Endothelial cell (in vitro differentiated cells): ENCODE measurements around the gene SLC7A5. TPM values are rescaled to one million over a fixed set of nuclear protein-coding genes. Genes with fewer than 3 reads are reported as not detected.

Experiments used
- DNase-seq: peaks from one replicate; pipeline ENCODE4 v3.0.0; 2021; ENCODE audit warnings: low spot score
- H3K27ac Mint-ChIP-seq: one replicate; pipeline ENCODE4 v1.8.0; 2021; ENCODE audit warnings: mixed read lengths, inconsistent platforms; ENCODE audit not compliant: unreplicated experiment
- H3K27me3 Mint-ChIP-seq: one replicate; pipeline ENCODE4 v1.8.0; 2021; ENCODE audit warnings: mild to moderate bottlenecking, moderate library complexity, mixed read lengths, inconsistent platforms; ENCODE audit not compliant: unreplicated experiment
- H3K36me3 Mint-ChIP-seq: one replicate; pipeline ENCODE4 v1.8.0; 2021; ENCODE audit warnings: mild to moderate bottlenecking, low read depth, mixed read lengths, inconsistent platforms; ENCODE audit not compliant: unreplicated experiment
- H3K4me1 Mint-ChIP-seq: one replicate; pipeline ENCODE4 v1.8.0; 2021; ENCODE audit warnings: mild to moderate bottlenecking, mixed read lengths, inconsistent platforms; ENCODE audit not compliant: unreplicated experiment
- H3K4me3 Mint-ChIP-seq: one replicate; pipeline ENCODE4 v1.8.0; 2021; ENCODE audit warnings: mild to moderate bottlenecking, mixed read lengths, inconsistent platforms; ENCODE audit not compliant: unreplicated experiment
- H3K9me3 Mint-ChIP-seq: one replicate; pipeline ENCODE4 v1.8.0; 2021; ENCODE audit warnings: mixed read lengths, inconsistent platforms; ENCODE audit not compliant: unreplicated experiment
- total RNA-seq: library from RNA; stranded (reverse); fragmentation: NEBNext Ultra II Directional; extraction: Animal tissue kit (Norgen Biotek cat#: 25700); gene quantifications from one replicate; pipeline ENCODE4 v1.2.1, GENCODE V29; 2021; ENCODE audit not compliant: unreplicated experiment
- TF ChIP-seq, protein P1 (sequence below): fragments of 200-600 bp; sonication (generic); IDR thresholded peaks from one replicate; pipeline ENCODE4 v1.5.0; 2021; ENCODE audit warnings: antibody characterized with exemption; ENCODE audit not compliant: unreplicated experiment

The SLC7A5 gene
- total RNA-seq, 1 donor from 2014 or later = 18.8 TPM

DNA sequence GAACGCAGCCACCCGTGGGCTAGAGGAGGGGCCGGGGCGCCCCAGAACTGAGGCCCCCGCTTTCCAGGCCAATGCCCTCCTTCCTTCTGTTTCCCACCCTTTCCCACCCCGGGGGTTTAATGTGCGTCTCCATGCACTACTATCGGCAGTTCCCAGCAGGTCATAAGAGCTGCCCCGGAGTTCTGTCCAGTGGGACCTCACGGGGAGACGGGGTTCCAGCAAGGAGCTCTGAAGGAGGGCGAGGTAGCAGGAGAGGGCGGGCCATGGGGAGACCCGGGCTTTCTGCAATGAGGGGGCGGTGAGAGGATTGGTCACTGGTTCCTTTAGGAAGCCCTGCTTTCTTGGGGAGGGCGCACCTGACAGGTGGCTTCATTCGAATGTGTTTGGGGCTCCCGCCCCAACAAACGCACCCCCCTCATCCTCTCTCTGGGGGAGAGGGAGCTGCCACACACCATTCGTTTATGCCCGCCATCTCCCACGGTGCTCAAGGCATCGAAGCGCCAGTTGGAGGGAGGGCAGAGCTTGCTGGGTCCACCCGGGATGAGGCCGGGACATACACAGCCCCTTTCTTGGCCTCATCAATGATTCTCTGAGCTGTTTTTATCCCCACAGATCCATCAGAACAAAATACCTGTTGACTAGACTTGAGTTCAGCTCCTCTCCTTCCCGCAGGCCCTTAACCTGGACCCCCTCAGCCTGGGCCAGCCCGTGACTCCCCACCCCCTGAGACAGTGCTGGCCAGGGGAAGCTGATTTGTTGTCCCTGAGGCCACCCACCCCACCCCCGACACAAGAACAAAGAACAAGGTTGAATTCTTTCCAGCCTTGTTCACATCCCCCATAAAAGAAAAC lies 44.1 kb downstream of the SLC7A5 start:
- H3K9me3 Mint-ChIP-seq = no peaks in the 10 kb centered on the region
- no peak overlapping the region for H3K4me3 Mint-ChIP-seq
- peaks cover 2% of the 10 kb centered on the region for H3K36me3 Mint-ChIP-seq
- TF ChIP-seq, protein P1, sequence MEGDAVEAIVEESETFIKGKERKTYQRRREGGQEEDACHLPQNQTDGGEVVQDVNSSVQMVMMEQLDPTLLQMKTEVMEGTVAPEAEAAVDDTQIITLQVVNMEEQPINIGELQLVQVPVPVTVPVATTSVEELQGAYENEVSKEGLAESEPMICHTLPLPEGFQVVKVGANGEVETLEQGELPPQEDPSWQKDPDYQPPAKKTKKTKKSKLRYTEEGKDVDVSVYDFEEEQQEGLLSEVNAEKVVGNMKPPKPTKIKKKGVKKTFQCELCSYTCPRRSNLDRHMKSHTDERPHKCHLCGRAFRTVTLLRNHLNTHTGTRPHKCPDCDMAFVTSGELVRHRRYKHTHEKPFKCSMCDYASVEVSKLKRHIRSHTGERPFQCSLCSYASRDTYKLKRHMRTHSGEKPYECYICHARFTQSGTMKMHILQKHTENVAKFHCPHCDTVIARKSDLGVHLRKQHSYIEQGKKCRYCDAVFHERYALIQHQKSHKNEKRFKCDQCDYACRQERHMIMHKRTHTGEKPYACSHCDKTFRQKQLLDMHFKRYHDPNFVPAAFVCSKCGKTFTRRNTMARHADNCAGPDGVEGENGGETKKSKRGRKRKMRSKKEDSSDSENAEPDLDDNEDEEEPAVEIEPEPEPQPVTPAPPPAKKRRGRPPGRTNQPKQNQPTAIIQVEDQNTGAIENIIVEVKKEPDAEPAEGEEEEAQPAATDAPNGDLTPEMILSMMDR = no peak
- DNase-seq = no peak
- H3K27me3 Mint-ChIP-seq = no peaks in the 10 kb centered on the region
- H3K27ac Mint-ChIP-seq = no peak overlapping the region
- peaks cover 11% of the 10 kb centered on the region for H3K4me1 Mint-ChIP-seq

DNA sequence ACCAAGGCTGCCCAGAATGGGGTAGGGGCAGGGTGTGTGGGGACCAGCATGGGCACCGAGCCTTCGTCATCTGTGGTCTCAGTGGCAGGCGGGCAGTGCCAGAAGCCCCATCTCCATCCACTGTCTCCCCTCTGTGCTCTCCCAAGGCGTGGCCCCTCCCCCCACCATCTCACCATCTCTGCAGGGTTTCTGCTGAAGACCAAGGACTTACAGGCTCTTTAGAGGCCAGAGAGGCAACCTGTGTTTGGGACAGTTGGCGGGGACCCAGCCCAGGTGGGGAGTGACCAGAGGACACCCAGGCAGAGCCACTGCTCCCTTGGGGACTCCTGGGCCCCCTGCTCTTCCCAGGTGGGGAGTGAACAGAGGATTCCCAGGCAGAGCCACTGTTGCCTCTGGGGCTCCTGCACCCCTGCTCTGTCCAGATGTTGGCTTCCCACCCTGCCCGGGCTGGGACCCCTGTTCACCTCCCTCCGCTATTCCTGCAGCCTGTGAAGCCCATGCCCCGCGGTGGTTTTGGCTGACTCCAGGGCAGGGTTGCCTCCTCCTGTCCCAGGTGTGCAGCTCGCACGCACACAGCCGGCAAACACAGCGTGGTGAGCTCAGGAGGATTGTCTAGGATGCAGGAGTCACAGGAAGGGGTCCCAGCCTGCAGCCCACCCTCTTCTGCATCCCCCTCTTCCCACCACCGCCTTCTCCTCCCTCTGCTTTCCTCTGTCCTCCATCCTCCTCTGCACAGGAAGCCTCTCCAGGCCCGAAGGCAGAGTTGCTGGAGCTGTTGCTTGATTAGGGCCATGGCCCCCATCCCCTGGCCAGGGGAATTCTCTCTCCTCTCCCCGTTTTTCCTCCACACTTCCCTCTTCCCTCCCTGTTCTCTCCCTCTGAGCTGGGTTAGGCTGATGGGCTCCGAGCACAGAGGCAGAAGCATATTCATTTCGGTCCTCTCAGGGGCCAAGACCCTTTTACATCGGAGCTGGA lies 45.0 kb downstream of the SLC7A5 start:
- Mint-ChIP-seq H3K27ac (no peak overlapping the region), H3K4me1 (peaks cover 6% of the 10 kb centered on the region), H3K27me3 (no peaks in the 10 kb centered on the region), H3K36me3 (no peaks in the 10 kb centered on the region), H3K4me3 (no peak overlapping the region), H3K9me3 (no peaks in the 10 kb centered on the region)
- DNase-seq = no peak
- TF ChIP-seq, protein P1 = no peak

DNA sequence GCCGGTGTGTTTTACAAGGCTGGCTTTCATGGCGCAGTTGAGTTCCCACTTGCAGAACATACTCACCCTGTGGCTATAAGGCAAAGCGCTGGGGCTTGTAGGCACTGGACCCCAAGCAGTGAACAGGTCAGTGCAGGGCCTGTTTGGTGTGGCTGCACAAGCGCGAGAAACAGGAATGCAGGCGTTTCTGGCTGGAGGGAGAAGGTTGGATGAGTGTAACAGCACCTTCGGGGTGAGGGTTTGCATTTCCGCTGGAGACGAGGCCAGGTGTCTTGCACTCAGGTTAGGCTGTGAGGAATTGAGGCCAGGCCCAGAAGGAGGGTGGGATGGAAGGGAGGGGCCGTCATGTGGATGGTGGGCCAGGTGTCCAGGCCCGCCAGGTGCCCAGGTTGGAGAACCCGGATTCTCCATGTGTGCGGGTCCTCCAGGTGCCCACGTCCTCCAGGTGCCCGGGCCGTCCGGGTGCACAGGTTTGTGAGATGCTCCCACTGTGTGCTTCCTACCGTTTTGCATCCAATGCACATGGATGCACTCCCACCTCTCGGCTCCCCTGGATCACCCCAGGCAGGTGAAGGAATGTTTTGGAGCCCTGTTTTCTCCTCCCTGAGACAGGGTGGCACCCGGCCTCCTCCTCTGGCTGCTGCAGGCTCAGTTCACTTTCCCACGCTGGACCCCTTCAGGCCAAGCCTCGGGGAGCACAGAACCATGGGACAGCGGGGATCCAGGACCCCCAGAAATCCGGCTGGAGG lies 46.0 kb downstream of the SLC7A5 start:
- no peak for DNase-seq
- Mint-ChIP-seq H3K9me3 (no peaks in the 10 kb centered on the region), H3K4me3 (no peak overlapping the region), H3K27ac (no peak overlapping the region), H3K36me3 (no peaks in the 10 kb centered on the region), H3K27me3 (no peaks in the 10 kb centered on the region), H3K4me1 (peaks cover 6% of the 10 kb centered on the region)
- TF ChIP-seq, protein P1 = no peak

DNA sequence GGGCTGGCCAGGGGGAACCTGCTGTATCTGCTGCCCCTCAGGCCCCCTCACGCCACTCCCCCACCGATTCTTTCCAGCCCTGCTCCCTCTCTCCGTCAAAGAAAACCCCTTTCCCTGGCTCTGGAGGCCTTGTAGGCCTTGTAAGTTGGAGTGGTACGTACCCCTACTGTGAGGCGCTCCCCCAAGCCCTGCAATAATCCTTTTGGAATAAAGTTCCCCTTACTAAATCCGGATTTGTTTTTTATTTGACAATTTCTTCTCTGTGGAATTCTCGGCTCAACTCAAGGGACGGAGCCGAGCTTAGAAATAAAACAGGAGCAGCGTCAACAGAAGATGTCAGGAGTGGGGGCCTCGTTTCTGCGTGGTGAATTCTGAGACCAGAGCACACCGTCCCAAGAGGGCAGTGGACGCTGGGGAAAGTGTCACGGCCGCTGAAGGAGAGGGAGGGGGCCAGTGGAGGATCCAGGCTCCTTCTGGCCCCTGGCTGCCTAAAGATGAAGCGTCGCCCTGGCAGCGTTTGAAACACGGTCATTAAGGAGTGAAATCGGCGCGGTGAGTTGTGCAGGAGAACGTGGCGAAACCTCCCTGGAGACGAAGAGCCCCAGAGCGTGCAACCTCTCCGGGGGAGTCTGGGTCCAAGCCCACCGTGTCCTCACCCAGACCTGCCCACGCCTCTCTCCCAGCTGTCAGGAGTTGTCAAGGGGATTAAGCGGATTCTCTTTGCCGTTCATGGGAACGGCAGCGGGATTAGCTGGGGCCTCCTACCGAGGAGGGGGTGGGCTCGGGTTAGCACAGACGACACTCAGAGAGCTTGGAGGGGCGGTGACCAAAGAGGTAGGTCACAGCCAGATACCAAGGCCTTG lies 47.0 kb downstream of the SLC7A5 start:
- Mint-ChIP-seq H3K36me3 (peaks cover 5% of the 10 kb centered on the region), H3K9me3 (no peaks in the 10 kb centered on the region), H3K27me3 (peaks cover 3% of the 10 kb centered on the region), H3K4me1 (peaks cover 9% of the 10 kb centered on the region), H3K27ac (no peak overlapping the region), H3K4me3 (no peak overlapping the region)
- DNase-seq = no peak
- TF ChIP-seq, protein P1 = no peak
